Activated CD8-positive, alpha-beta memory T cell treated with anti-CD3 and anti-CD28 coated beads for 48 hours (primary cell): ENCODE data around the gene OR10K2.
"Not testable (repeated sequence)": the region's sequence is repeated elsewhere in the genome, so short reads cannot be mapped to it uniquely, and the experiment has no call there.

Experiments
- DNase-seq, 3 experiments: peaks; one replicate each; pipeline ENCODE4 v3.0.0-alpha.2; 2020; ENCODE audit warnings: low read depth in 2 of 3, low spot score in 2 of 3

Gene OR10K2

GRCh38 chr1:158426137-158426536 lies at the start of gene OR10K2:
OR10K2 (minus strand) TSS chr1:158426237; CDS start chr1:158420866, 5,371 bp downstream.
- no peak for DNase-seq

- no peak for DNase-seq
Measured at GRCh38 chr1:158471920-158472319, 45.9 kb upstream of the OR10K2 start, which contains the start of gene OR10R2. OR10R2 (plus strand) TSS chr1:158472220; CDS start chr1:158472326, 106 bp downstream.

GRCh38 chr1:158461534-158461933 lies 35.5 kb upstream of the OR10K2 start, which contains the start of gene OR10K1:
OR10K1 (plus strand) TSS chr1:158461834; CDS start chr1:158465562, 3,728 bp downstream.
- no peak for DNase-seq

- DNase-seq: no peak
Measured at GRCh38 chr1:158458263-158458662, 32.2 kb upstream of the OR10K2 start.

- DNase-seq: no peak
Measured at GRCh38 chr1:158457246-158457645, 31.2 kb upstream of the OR10K2 start.

- no peak for DNase-seq
Measured at GRCh38 chr1:158454537-158454936, 28.5 kb upstream of the OR10K2 start.

GRCh38 chr1:158445376-158445775 lies 19.3 kb upstream of the OR10K2 start:
- DNase-seq: no peak

GRCh38 chr1:158434741-158435140 lies 8.7 kb upstream of the OR10K2 start:
- DNase-seq: no peak

GRCh38 chr1:158430163-158430562 lies 4.1 kb upstream of the OR10K2 start:
- DNase-seq: not testable (repeated sequence)

GRCh38 chr1:158425027-158425426 lies 1.0 kb downstream of the OR10K2 start:
- no peak for DNase-seq

GRCh38 chr1:158422212-158422611 lies 3.8 kb downstream of the OR10K2 start:
- DNase-seq: no peak

- no peak for DNase-seq
Measured at GRCh38 chr1:158417586-158417985, 8.5 kb downstream of the OR10K2 start.

GRCh38 chr1:158414651-158415345 lies 11.2 kb downstream of the OR10K2 start:
- no peak for DNase-seq

GRCh38 chr1:158407092-158407491 lies 18.9 kb downstream of the OR10K2 start:
- DNase-seq: no peak

- DNase-seq: no peak
Measured at GRCh38 chr1:158400871-158401270, 25.2 kb downstream of the OR10K2 start.

GRCh38 chr1:158398818-158399514 lies 27.1 kb downstream of the OR10K2 start, which contains the start of gene OR10T2:
OR10T2 (minus strand) TSS chr1:158399466; CDS start chr1:158399466, 0 bp downstream.
- no peak for DNase-seq

GRCh38 chr1:158396646-158397045 lies 29.4 kb downstream of the OR10K2 start:
- DNase-seq: no peak

GRCh38 chr1:158393476-158393875 lies 32.6 kb downstream of the OR10K2 start:
- DNase-seq: no peak

GRCh38 chr1:158391099-158391498 lies 34.9 kb downstream of the OR10K2 start:
- DNase-seq: no peak

- DNase-seq: no peak
Measured at GRCh38 chr1:158390331-158390730, 35.7 kb downstream of the OR10K2 start.

GRCh38 chr1:158374860-158375259 lies 51.2 kb downstream of the OR10K2 start:
- no peak for DNase-seq

GRCh38 chr1:158374101-158374500 lies 51.9 kb downstream of the OR10K2 start:
- not testable (repeated sequence) for DNase-seq
